Measurements from ENCODE around the gene FOXD4L1. TPM values are rescaled to one million over a fixed set of nuclear protein-coding genes. Genes with fewer than 3 reads are reported as not detected.
"Not testable (repeated sequence)": the region's sequence is repeated elsewhere in the genome, so short reads cannot be mapped to it uniquely, and the experiment has no call there.

FOXD4L1 gene
- total RNA-seq, 6 experiments from 2014 or later = 0.07 to 0.19 TPM; not detected in 4

- not testable (repeated sequence) for H3K36me3 Mint-ChIP-seq (ENCODE audit: low read depth); H3K9me3 Mint-ChIP-seq; H3K27ac Mint-ChIP-seq; H3K4me1 Mint-ChIP-seq (ENCODE audit: low read depth); H3K4me3 Mint-ChIP-seq; DNase-seq
- H3K27me3 Mint-ChIP-seq (ENCODE audit: insufficient read depth) = peaks cover 12% of the 10 kb centered on the region
Observed at GRCh38 chr2:113508187-113508586, 9.7 kb downstream of the FOXD4L1 start.

GRCh38 chr2:113510913-113511312, 12.4 kb downstream of the FOXD4L1 start:
- peaks cover 17% of the 10 kb centered on the region for H3K27me3 Mint-ChIP-seq (ENCODE audit: insufficient read depth)
- not testable (repeated sequence) for H3K9me3 Mint-ChIP-seq

GRCh38 chr2:113511859-113512258, 13.4 kb downstream of the FOXD4L1 start:
- H3K27ac Mint-ChIP-seq; H3K36me3 Mint-ChIP-seq (ENCODE audit: low read depth); H3K4me3 Mint-ChIP-seq; H3K9me3 Mint-ChIP-seq; DNase-seq; H3K4me1 Mint-ChIP-seq (ENCODE audit: low read depth): not testable (repeated sequence)
- peaks cover 19% of the 10 kb centered on the region for H3K27me3 Mint-ChIP-seq (ENCODE audit: insufficient read depth)

More at GRCh38 chr2:113510913-113511312, 12.4 kb downstream of the FOXD4L1 start:
- not testable (repeated sequence) for H3K27ac Mint-ChIP-seq; H3K4me3 Mint-ChIP-seq; H3K4me1 Mint-ChIP-seq (ENCODE audit: low read depth); H3K36me3 Mint-ChIP-seq (ENCODE audit: low read depth); DNase-seq

- H3K9me3 Mint-ChIP-seq; H3K27ac Mint-ChIP-seq; H3K36me3 Mint-ChIP-seq (ENCODE audit: low read depth); DNase-seq; H3K4me1 Mint-ChIP-seq (ENCODE audit: low read depth); H3K4me3 Mint-ChIP-seq: not testable (repeated sequence)
- peaks cover 10% of the 10 kb centered on the region; the same call in 1 of the 2 replicates for H3K27me3 Mint-ChIP-seq (ENCODE audit: insufficient read depth)
Observed at GRCh38 chr2:113515457-113515856, 17.0 kb downstream of the FOXD4L1 start.

DNA sequence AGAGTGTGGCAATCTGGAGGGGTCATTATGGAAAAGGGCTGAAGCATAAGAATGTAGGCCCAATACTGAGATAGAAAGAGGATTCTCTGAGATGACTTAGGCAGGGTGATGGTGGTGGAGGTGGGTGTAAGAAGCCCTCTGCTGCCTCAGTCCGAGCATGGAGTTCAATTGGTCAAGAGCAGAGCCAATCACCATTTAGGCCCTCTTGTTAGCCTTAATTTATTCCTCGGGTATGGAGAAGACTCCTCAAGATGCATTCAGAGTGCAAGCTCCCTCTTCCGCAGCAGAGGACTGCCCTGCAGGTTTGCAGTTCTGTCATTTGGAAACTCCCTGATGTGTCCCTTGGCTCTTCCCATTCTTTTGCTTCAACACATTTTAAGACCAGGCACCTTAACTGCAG, 17.5 kb downstream of the FOXD4L1 start:
- H3K27me3 Mint-ChIP-seq (ENCODE audit: insufficient read depth) = peaks cover 12% of the 10 kb centered on the region; the same call in 1 of the 2 replicates
- H3K27ac Mint-ChIP-seq; H3K9me3 Mint-ChIP-seq; DNase-seq; H3K36me3 Mint-ChIP-seq (ENCODE audit: low read depth); H3K4me1 Mint-ChIP-seq (ENCODE audit: low read depth); H3K4me3 Mint-ChIP-seq: not testable (repeated sequence)

GRCh38 chr2:113517025-113517424, 18.6 kb downstream of the FOXD4L1 start:
- not testable (repeated sequence) for DNase-seq; H3K27ac Mint-ChIP-seq; H3K36me3 Mint-ChIP-seq (ENCODE audit: low read depth); H3K9me3 Mint-ChIP-seq; H3K4me3 Mint-ChIP-seq; H3K4me1 Mint-ChIP-seq (ENCODE audit: low read depth)
- H3K27me3 Mint-ChIP-seq (ENCODE audit: insufficient read depth) = peaks cover 12% of the 10 kb centered on the region; the same call in 1 of the 2 replicates

DNA sequence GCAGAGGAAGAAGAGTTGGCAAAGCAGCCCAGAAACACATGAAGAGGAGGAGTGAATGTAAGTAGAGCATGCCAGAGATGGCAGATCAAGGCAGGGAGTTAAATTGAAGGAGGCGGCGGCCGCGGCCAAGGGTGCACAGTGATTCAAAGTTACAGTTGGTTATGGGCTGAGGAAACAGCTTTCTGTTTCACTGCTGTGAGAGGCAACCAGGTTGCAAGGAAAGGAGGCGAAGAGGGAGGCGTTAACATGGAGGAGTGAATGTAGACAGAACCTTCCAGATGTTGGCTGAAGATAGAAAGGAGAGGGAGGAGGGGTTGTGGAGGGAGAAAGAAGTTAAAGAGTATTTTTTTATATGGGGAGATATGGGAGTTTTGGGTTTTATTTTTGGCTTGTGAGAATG, 22.4 kb downstream of the FOXD4L1 start:
- not testable (repeated sequence) for H3K9me3 Mint-ChIP-seq; H3K27ac Mint-ChIP-seq; H3K27me3 Mint-ChIP-seq (ENCODE audit: insufficient read depth); H3K4me1 Mint-ChIP-seq (ENCODE audit: low read depth); H3K36me3 Mint-ChIP-seq (ENCODE audit: low read depth); DNase-seq; H3K4me3 Mint-ChIP-seq

DNA sequence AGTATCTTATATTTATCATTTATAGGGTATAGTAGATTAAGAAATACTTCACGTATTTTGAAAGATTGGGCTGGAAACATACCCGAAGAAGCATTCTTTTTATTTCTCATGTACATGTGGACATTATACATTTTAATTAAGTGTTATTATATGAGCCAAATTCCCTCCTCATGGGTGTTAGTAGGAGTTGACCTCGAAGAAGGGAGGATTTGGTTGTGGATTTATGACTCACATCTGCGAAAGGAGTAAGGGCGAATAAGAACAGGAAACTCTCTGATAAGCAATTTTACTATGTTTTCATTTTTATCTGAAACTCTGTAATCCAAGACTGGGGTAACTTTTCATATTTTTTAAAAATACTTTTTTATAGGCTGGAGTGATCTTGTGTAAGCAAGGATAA, 23.0 kb downstream of the FOXD4L1 start:
- H3K9me3 Mint-ChIP-seq; H3K27me3 Mint-ChIP-seq (ENCODE audit: insufficient read depth); DNase-seq; H3K36me3 Mint-ChIP-seq (ENCODE audit: low read depth); H3K4me3 Mint-ChIP-seq; H3K4me1 Mint-ChIP-seq (ENCODE audit: low read depth); H3K27ac Mint-ChIP-seq: not testable (repeated sequence)

DNA sequence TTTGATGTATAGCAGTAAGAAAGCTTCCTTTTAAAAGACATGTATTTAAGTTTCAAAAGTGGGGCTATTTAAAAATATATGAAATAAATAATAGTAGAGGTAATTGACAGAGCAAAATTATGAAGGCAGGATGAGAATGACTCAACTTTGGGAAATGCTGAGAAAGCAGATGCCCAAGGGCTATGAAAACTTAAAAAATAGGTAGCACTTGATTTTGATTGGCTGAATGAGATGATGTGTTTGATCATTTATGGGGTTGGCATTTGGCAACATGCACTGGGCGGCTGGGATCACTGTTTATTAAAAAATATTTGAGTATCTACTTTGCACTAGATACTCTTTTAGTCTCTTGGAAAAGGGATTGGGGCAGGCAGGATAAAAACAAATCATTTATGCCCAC, 26.5 kb downstream of the FOXD4L1 start:
- H3K36me3 Mint-ChIP-seq (ENCODE audit: low read depth); H3K4me3 Mint-ChIP-seq; H3K4me1 Mint-ChIP-seq (ENCODE audit: low read depth); H3K27ac Mint-ChIP-seq; H3K9me3 Mint-ChIP-seq; H3K27me3 Mint-ChIP-seq (ENCODE audit: insufficient read depth): not testable (repeated sequence)
- DNase-seq = peak; percentile 16

DNA sequence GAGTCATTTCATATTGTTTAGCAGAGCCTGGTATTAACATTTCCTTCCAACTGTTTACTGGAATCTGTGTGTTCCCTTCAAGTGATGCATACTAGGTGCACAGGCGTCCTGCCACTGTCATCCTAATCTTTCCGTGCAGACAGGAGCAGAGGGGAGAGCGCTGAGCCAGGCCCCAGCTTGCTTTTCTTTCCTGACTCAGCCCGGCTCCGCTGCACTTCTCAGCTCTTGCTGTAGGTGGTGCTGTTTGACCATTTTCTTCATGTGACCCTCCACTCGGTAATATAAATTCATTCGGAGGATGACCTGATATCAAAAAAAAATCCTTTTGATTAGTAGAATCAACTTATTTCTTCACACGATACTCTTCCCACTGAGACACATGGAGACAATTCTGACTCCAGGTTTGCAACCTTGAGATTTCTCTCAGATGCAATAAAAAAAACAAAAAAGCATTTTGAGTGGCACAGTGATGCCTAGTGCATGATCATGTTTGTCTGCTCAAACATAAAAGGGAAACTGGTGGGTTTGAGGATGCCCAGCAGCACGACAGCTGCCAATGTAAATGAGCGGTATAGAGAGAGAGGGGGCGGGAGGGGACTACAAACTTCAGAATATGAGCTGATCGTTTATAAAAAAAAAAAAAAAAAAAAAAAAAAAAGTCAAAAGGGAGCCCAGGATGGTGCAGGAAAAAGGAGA, 29.0 kb downstream of the FOXD4L1 start:
- H3K27me3 Mint-ChIP-seq (ENCODE audit: insufficient read depth); H3K27ac Mint-ChIP-seq; DNase-seq; H3K9me3 Mint-ChIP-seq; H3K4me1 Mint-ChIP-seq (ENCODE audit: low read depth); H3K36me3 Mint-ChIP-seq (ENCODE audit: low read depth): not testable (repeated sequence)
- peak overlapping the region; percentile 41; the same call in 1 of the 2 replicates for H3K4me3 Mint-ChIP-seq
- peak; percentile 44; the same call in 1 of the 2 replicates for TF ChIP-seq CTCF (IDR thresholded peaks at IDR 0.05)

GRCh38 chr2:113528126-113528525, 29.7 kb downstream of the FOXD4L1 start:
- H3K27me3 Mint-ChIP-seq (ENCODE audit: insufficient read depth); DNase-seq; H3K27ac Mint-ChIP-seq; H3K36me3 Mint-ChIP-seq (ENCODE audit: low read depth); H3K9me3 Mint-ChIP-seq; H3K4me1 Mint-ChIP-seq (ENCODE audit: low read depth); H3K4me3 Mint-ChIP-seq: not testable (repeated sequence)

DNA sequence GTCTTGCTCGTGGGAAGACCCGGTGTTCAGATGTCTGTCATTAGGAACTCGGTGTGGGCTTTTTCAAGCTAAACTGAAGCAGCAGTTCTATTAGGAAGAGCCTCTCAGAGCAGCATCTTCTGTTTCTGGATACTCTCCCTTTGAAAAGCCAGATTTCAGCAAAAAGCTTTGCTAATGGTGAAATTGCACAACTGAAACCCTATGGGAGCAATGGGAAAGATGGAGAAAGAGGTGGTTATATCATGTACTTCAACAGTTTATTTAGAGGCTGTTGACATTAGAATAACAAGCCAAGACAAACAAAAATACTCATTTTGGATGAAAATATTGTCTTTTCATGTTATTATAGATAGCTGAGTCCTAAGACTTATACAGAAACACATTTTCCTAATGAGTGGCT, 30.4 kb downstream of the FOXD4L1 start:
- not testable (repeated sequence) for H3K27ac Mint-ChIP-seq; H3K9me3 Mint-ChIP-seq; H3K27me3 Mint-ChIP-seq (ENCODE audit: insufficient read depth); H3K4me1 Mint-ChIP-seq (ENCODE audit: low read depth); DNase-seq; H3K4me3 Mint-ChIP-seq; H3K36me3 Mint-ChIP-seq (ENCODE audit: low read depth)

DNA sequence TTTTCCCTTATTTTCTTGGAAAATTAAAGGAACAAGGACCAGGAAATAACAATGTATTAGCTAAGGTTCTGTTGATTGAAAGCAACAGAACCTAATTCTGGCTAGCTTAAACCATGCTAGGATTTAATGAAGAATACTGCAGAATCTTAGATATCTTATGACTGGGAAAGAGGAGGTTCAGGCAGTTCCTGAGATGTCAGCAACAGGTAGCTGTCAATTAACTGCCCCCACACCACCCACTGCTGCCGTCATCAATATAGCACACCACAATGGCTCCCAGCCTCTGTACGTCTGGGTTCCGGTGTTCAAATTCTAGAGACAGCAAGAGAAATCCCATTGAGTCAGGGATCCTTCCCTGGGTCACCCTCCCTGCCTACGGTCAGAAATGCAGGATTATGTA, 34.5 kb downstream of the FOXD4L1 start:
- H3K9me3 Mint-ChIP-seq; H3K36me3 Mint-ChIP-seq (ENCODE audit: low read depth); H3K4me1 Mint-ChIP-seq (ENCODE audit: low read depth); H3K4me3 Mint-ChIP-seq; H3K27me3 Mint-ChIP-seq (ENCODE audit: insufficient read depth); DNase-seq; H3K27ac Mint-ChIP-seq: not testable (repeated sequence)

Measured in HFFc6 (cell line).